PC-3 (cell line): ENCODE data around the gene PRKN.

Experiments
- CTCF ChIP-seq: fragments of 300-600 bp; sonication (generic); conservative IDR thresholded peaks from 2 replicates; pipeline ENCODE4 v1.5.1; 2017; ENCODE audit warnings: antibody characterized with exemption, low read depth, mild to moderate bottlenecking, low read length
- EZH2 ChIP-seq: fragments of 300-600 bp; sonication (generic); IDR thresholded peaks from one replicate; pipeline ENCODE4 v1.6.1; 2017; ENCODE audit warnings: antibody characterized with exemption, mild to moderate bottlenecking, low read length; ENCODE audit not compliant: unreplicated experiment
- EZH2phosphoT487 ChIP-seq: fragments of 300-600 bp; sonication (generic); IDR thresholded peaks from 2 replicates; pipeline ENCODE4 v1.6.1; 2018; ENCODE audit warnings: mild to moderate bottlenecking, antibody characterized with exemption, low read length, borderline replicate concordance

- TF ChIP-seq CTCF (no peak), EZH2 (no peak), EZH2phosphoT487 (no peak)
Measured at GRCh38 chr6:161740486-161740885, 987.1 kb downstream of the PRKN start.
